ENCODE results near the gene UBAP1. TPM values are rescaled to one million over a fixed set of nuclear protein-coding genes. Genes with fewer than 3 reads are reported as not detected.

The UBAP1 gene
- polyA plus RNA-seq, 3 donors = 32.5 to 44.5 (median 39.2) TPM

DNA sequence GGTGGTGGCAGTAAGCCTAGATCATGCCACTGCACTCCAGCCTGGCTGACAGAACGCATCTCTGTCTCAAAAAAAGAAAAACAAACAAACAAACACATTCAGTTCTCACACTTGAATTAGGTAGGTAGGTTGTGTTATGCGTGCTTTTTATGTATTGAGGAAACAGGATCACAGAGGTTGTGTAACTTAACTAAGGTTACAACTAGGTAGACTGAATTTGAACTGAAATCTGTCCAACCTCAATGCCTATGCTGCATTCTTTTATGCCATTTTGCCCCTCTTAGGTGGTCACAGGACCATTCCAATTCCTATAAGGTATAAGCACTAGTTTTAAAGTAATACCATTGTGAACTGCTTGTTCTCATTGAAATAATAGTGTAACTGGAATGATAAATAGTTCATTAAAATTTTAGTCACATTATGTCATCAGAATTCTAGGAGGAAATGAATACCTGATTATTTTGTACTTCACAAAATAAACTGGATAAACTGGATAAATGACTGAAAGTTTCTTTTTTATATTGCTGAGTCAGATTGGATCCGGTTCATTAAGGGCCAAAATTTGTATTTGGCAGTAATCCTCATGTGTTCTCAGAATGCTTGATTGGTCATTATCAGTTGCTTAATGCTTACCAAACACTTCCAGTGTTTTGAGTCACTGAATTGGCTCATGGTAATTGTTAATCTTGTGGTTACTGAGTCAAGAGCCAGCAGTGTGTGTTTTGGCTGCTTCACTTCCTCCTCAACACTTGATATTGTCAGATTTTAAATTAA lies 7.1 kb downstream of the UBAP1 start:
- H3K9ac ChIP-seq (ENCODE audit: insufficient read depth, low read length, poor library complexity, severe bottlenecking) = no peak overlapping the region
- H2AFZ ChIP-seq (ENCODE audit: insufficient read depth, low read depth, low read length, poor library complexity, severe bottlenecking) = no peak overlapping the region
- TF ChIP-seq, protein P1, sequence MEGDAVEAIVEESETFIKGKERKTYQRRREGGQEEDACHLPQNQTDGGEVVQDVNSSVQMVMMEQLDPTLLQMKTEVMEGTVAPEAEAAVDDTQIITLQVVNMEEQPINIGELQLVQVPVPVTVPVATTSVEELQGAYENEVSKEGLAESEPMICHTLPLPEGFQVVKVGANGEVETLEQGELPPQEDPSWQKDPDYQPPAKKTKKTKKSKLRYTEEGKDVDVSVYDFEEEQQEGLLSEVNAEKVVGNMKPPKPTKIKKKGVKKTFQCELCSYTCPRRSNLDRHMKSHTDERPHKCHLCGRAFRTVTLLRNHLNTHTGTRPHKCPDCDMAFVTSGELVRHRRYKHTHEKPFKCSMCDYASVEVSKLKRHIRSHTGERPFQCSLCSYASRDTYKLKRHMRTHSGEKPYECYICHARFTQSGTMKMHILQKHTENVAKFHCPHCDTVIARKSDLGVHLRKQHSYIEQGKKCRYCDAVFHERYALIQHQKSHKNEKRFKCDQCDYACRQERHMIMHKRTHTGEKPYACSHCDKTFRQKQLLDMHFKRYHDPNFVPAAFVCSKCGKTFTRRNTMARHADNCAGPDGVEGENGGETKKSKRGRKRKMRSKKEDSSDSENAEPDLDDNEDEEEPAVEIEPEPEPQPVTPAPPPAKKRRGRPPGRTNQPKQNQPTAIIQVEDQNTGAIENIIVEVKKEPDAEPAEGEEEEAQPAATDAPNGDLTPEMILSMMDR (IDR thresholded peaks at IDR 0.05) = no peak
- peaks cover 92% of the 10 kb centered on the region for H3K79me2 ChIP-seq (ENCODE audit: insufficient read depth, low read length)
- H3K4me1 Mint-ChIP-seq = peaks cover 36% of the 10 kb centered on the region
- no peaks in the 10 kb centered on the region for H3K9me3 ChIP-seq (replicated peaks in 1 of 2; ENCODE audit: control insufficient read depth in 1 of 2, insufficient read depth in 1 of 2, low read length in 2 of 2)
- no peaks in the 10 kb centered on the region for H3K27me3 ChIP-seq (ENCODE audit: control insufficient read depth in 2 of 2, insufficient read depth in 2 of 2, low read length in 2 of 2)
- no peaks in the 10 kb centered on the region for H3K9me3 Mint-ChIP-seq
- peak overlapping the region in 1 of 3 experiments; percentile 48 for H3K4me3 ChIP-seq (replicated peaks in 1 of 3; ENCODE audit: low read depth in 2 of 3, low read length in 3 of 3)
- H3K36me3 Mint-ChIP-seq = peaks cover 25 to 50% of the 10 kb centered on the region in 2 donors
- peak overlapping the region; percentile 41 to 72 for H3K27ac ChIP-seq (ENCODE audit: low read depth in 1 of 2, low read length in 2 of 2)
- H3K36me3 ChIP-seq (replicated peaks in 1 of 2; ENCODE audit: control insufficient read depth in 1 of 2, insufficient read depth in 2 of 2, low read length in 2 of 2) = peaks cover 8 to 20% of the 10 kb centered on the region in 2 donors
- H4K20me1 ChIP-seq (ENCODE audit: insufficient read depth, low read length) = peaks cover 97% of the 10 kb centered on the region
- intact Hi-C loops (cut with micrococcal nuclease) = no loop called here
- peak overlapping the region; percentile 16 to 48 for H3K4me3 Mint-ChIP-seq
- H3K4me1 ChIP-seq (ENCODE audit: control insufficient read depth in 1 of 2, insufficient read depth in 2 of 2, low read length in 2 of 2) = peaks cover 35 to 47% of the 10 kb centered on the region in 2 donors
- 0% methylated on average over 1 of the region's 3 CpGs for WGBS (ENCODE audit: insufficient coverage)
- no peaks in the 10 kb centered on the region for H3K27me3 Mint-ChIP-seq (ENCODE audit: low read depth in 3 of 3)
- peak overlapping the region; percentile 81 to 94 (median 90) for H3K27ac Mint-ChIP-seq
- DNase-seq = peak; percentile 88 to 98 (median 96)
- H3K4me2 ChIP-seq (replicated peaks; ENCODE audit: extremely low read depth, low read length, poor library complexity, severe bottlenecking) = peak overlapping the region; percentile 44

DNA sequence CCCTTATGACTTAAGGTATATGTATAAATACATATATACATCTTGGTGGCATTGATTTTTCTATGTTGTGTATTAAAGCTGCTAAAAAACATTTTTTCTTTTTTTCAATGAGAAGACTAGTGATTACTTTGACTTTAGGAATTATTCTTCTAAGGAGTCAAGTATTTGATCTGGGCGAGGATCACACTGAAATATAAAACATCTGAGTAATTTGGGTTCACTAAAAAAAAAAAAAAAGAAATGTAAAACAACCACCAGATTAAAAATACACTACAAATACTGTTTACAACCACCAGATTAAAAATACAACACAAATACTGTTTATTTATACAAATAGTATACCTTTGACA lies 9.0 kb downstream of the UBAP1 start:
- Histone ChIP-seq H4K20me1 (ENCODE audit: insufficient read depth, low read length) (peaks cover 97% of the 10 kb centered on the region), H2AFZ (ENCODE audit: insufficient read depth, low read depth, low read length, poor library complexity, severe bottlenecking) (no peak overlapping the region), H3K27me3 (ENCODE audit: control insufficient read depth in 2 of 2, insufficient read depth in 2 of 2, low read length in 2 of 2) (no peaks in the 10 kb centered on the region), H3K79me2 (ENCODE audit: insufficient read depth, low read length) (peaks cover 92% of the 10 kb centered on the region), H3K27ac (ENCODE audit: low read depth in 1 of 2, low read length in 2 of 2) (no peak overlapping the region), H3K4me1 (ENCODE audit: control insufficient read depth in 1 of 2, insufficient read depth in 2 of 2, low read length in 2 of 2) (peaks cover 32 to 46% of the 10 kb centered on the region in 2 donors), H3K9me3 (replicated peaks in 1 of 2; ENCODE audit: control insufficient read depth in 1 of 2, insufficient read depth in 1 of 2, low read length in 2 of 2) (no peaks in the 10 kb centered on the region), H3K4me3 (replicated peaks in 1 of 3; ENCODE audit: low read depth in 2 of 3, low read length in 3 of 3) (no peak overlapping the region), H3K9ac (ENCODE audit: insufficient read depth, low read length, poor library complexity, severe bottlenecking) (no peak overlapping the region), H3K4me2 (replicated peaks; ENCODE audit: extremely low read depth, low read length, poor library complexity, severe bottlenecking) (no peak overlapping the region), H3K36me3 (replicated peaks in 1 of 2; ENCODE audit: control insufficient read depth in 1 of 2, insufficient read depth in 2 of 2, low read length in 2 of 2) (peaks cover 8 to 16% of the 10 kb centered on the region in 2 donors)
- H3K4me3 Mint-ChIP-seq = no peak overlapping the region
- TF ChIP-seq, protein P1 (IDR thresholded peaks at IDR 0.05) = no peak
- DNase-seq = no peak
- H3K9me3 Mint-ChIP-seq = no peaks in the 10 kb centered on the region
- no peaks in the 10 kb centered on the region for H3K27me3 Mint-ChIP-seq (ENCODE audit: low read depth in 3 of 3)
- H3K4me1 Mint-ChIP-seq = peaks cover 40% of the 10 kb centered on the region
- intact Hi-C loops (cut with micrococcal nuclease) = no loop called here
- H3K27ac Mint-ChIP-seq = peak overlapping the region in 4 of 7 donors; percentile 9 to 84 (median 56)
- no CpG with 5 or more reads among the region's 1 CpG for WGBS (ENCODE audit: insufficient coverage)
- peaks cover 22 to 43% of the 10 kb centered on the region in 2 donors for H3K36me3 Mint-ChIP-seq

All from CD14-positive monocyte (primary cell).